Suppressor macrophage (primary cell): ENCODE measurements around the gene TSG101.

Experiments
- DNase-seq, 4 experiments: peaks; one replicate each; pipeline ENCODE4 v3.0.0-alpha.2; 2020 to 2022
- total RNA-seq, 17 experiments: gene quantifications; one replicate each; lab custom pipeline; 2026; ENCODE audit warnings: mixed read lengths in 6 of 17, inconsistent platforms in 3 of 17; lab: John Stamatoyannopoulos, UW

TSG101 gene
- total RNA-seq, result 32.9 to 47.9 (median 40.4) reads per million in 17 experiments

- peak; percentile 96 to 97 (median 96) for DNase-seq
These were observed at the start of gene TSG101 for GRCh38 chr11:18526521-18527296. Gene TSG101, minus strand, starts transcription at chr11:18526942. Its CDS starts 126 bp downstream, at chr11:18526816.

- DNase-seq, result no peak
These were observed 48.6 kb upstream of the TSG101 start for GRCh38 chr11:18575361-18575760.

DNA sequence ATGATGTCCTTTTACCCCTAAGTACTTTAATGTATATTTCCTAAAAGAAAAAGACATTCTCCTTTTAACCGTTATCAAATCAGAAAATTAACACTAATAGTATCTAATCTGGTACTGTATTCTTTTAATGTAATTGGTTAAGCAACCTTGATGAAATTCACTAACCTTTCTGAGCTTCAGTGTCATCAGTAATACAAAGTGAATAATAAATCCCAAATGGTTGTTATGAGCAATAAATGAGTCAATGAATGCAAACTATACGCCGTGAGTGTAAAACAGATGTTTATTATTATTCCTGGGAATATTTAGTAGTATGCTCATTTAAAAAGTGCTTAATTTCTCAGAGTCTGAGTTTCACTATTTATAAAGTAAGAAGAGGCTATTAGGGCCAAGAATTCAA, 40.3 kb upstream of the TSG101 start:
- no peak for DNase-seq

- no peak for DNase-seq
These were observed 39.7 kb upstream of the TSG101 start for GRCh38 chr11:18566406-18566805.

- DNase-seq, result no peak
These were observed 37.4 kb upstream of the TSG101 start for GRCh38 chr11:18564149-18564548.

GRCh38 chr11:18563090-18563730, 36.5 kb upstream of the TSG101 start:
- DNase-seq, result no peak

DNA sequence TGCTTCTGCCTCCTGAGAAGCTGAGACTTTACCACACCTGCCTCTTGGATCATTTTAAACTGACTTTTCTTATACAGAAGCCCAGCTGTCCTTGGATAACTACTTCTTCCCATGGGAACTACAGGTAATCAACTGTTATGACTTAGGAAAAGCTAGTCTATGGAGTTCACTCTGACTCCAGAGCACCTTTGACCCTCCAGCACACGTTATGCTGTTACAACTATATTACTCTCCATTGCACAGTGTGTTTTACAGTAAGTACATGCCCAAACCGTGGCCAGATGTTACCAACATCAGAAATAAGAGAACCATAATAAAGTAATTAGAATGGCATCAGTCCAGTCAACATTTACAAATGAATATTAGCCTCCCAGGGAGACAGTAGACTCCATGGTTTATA, 21.3 kb upstream of the TSG101 start:
- no peak for DNase-seq

- DNase-seq, result peak in 2 of 4 experiments; percentile 16 to 25
These were observed 13.7 kb upstream of the TSG101 start for GRCh38 chr11:18540207-18541009.

DNA sequence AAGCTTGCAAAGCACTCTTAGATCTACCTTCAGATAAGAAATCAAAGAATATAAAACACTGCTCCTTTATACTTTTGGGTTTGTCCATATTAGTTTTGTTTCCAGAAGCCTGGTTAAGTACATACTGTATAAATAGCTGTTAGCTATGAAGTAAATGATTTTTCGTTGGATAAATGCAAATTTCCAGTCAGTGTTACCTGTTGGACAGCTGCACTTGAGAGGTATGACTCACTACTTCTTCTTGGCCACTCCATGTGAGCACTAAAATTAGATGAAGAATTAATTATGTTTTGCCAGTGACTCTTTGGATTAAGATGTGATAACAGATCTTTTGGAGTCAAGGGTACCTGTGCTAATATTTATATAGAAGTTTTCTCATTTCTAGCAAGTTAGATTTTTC, 9.5 kb upstream of the TSG101 start:
- DNase-seq, result no peak

DNA sequence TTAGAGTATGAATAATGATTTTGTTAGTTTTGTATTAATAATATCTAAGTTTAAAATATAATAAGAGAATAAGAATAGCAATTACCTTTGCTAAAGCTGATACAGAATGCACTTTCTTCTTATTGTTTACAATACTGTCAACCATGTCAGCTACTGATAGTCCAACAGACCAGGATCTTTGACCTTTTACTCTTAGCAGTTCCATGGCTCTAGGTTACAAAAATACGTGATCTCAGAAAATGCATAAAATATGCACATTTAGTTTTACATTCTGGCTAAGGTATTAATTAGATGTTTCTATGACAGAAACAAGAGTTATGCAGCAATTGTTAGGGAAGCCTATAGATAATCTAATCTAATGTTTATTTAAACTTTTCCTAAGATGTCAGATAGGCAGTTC, 7.5 kb upstream of the TSG101 start:
- DNase-seq, result no peak

DNA sequence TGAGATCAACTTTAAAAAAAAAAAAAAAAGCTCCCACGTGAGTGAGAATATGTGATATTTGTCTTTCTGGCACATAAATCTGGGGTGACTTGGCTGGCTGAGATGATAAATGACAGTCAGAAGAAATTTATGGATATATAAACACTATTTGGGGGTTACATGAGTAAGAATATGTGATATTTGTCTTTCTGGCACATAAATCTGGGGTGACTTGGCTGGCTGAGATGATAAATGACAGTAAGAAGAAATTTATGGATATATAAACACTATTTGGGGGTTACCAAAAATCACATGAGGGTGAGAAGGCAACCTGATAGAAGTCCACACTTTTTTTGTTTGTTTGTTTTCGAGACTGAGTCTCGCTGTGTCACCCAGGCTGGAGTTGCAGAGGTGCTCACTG, 6.6 kb upstream of the TSG101 start:
- no peak for DNase-seq

DNA sequence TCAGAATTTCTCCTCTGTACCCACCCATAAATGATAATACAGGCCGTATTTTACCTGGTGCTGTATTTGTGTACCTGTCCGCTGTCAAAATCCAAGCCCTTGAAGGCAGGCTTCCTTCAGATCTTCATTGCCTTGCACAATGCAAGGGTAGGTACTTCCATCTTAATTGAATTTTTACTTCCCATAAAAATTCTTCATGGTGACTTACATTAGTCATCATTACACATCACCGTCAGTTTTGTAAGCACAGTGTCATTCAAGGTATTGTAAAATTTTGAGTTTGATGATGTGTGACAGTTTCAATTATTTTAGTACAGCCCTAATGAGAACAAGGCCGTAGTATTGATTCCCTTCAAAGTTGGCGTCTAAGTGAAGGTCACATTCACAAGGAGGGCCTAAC, 770 bp upstream of the TSG101 start:
- DNase-seq, result peak; percentile 44 to 82 (median 64)

GRCh38 chr11:18526130-18526520, 617 bp downstream of the TSG101 start:
- DNase-seq, result no peak

DNA sequence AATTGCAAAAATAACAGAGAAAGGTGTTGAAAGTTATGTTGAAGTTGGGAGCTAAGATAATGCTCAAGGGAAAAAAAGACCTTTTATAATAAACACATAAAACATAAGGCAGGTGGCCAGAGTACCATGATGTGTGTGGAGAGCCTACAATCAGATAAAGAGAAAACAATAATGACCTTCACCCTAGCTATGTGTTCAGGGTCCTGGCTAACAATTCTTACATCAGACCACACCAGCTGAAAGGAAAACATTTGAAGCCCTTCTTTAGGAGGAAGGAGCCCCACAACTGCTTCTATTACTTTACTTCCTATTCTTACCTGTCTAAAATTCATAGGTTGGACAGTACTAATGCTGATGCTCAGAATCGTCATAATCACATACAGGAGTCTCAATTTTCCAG, 2.5 kb downstream of the TSG101 start:
- no peak for DNase-seq

DNA sequence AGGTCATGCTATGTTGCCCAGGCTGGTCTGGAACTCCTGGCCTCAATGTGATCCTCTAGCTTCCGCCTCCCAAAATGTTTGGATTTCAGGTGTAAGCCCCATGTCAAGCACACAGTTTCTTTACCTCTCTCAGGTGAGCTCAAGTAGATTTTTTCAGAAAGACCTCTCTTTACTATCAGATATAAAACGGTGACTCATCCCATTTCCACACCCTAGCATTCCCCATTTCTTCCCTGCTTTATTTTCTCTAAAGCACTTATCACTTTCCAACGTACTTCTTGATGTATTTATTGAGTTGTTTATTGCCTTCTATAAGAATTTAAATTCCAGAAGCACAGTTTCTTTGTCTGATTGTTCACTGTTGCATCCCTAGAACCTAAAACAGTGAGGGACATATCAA, 3.7 kb downstream of the TSG101 start:
- no peak for DNase-seq

DNA sequence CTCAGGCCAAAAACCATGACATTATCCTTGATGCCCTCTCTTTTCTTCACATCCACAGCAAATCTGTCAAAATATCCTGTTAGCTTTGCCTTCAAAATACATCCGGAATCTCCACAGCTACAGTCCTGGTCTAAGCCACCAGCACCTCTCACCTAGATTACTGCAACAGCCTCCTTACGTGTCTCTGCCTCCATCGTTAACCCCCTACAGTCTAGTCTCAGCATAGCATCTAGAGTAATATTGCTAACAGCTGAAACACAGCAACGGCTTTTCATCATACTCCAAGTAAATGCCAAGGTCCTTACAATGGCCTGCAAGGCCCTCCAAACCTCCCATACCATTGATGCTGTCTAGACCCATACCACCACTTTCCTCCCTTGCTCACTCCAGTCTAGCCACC, 4.4 kb downstream of the TSG101 start:
- DNase-seq, result peak in 1 of 4 experiments; percentile 4

DNA sequence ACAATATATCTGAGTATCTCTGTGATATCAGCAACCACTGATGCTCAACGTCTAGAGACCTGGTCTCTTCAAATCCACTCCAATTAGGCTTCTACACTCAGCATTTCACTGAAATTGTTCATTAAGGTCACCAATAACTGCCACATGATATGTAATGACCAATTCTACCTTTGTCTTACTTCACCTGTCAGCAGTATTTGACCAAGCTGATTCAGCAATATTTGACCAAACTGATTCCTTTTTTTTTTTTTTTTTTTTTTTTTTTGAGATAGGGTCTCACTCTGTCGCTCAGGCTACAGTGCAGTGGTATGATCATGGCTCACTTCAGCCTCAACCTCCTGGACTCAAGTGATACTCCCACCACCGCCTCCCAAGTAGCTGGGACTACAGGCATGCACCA, 5.6 kb downstream of the TSG101 start:
- DNase-seq, result no peak

GRCh38 chr11:18502352-18502751, 24.4 kb downstream of the TSG101 start:
- DNase-seq, result no peak

- no peak for DNase-seq
These were observed 25.1 kb downstream of the TSG101 start for GRCh38 chr11:18501629-18502028.

- no peak for DNase-seq
These were observed 28.7 kb downstream of the TSG101 start for GRCh38 chr11:18498039-18498438.

DNA sequence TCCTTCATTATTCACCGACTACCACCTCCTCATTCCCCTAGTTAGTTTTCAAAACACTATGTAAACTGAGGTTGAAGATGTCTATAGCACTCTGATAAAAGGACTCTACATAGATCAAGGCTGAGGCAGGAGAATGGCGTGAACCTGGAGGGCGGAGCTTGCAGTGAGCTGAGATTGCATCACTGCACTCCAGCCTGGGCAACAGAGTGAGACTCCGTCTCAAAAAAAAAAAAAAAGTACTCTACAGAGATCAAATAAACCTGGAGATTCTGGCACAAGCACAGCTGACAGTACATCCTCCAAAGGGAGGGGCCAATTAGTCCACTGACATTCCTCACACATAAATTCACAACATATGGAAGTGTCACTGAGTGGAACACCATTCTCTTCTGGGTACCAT, 31.0 kb downstream of the TSG101 start:
- no peak for DNase-seq

- peak in 3 of 4 experiments; percentile 3 to 17 (median 13) for DNase-seq
These were observed 31.5 kb downstream of the TSG101 start for GRCh38 chr11:18495271-18495670.

DNA sequence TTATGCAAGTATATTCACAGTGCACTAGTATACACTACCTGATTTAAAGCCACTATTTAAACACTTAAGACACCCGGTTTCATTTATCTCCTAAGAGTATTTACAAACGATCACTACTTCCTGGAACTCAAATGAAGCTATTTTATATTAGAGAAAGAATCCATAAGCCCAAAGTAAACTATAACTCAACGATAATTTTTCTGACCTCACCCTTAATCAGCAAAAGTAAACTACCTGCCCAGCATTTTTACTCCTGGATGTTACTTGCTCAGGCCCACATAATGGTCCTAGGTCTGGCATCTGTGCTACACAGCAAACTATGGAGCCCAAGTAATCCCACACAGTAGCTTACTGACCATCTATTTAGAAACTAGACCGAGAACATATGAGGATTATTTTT, 33.4 kb downstream of the TSG101 start:
- DNase-seq, result no peak
